ENCODE results near the gene KLHDC3.

Gene KLHDC3

GRCh38 chr6:43013843-43014433, at the start of gene KLHDC3, which contains the start of gene MEA1:
Gene KLHDC3, plus strand, starts transcription at chr6:43014249. Its CDS starts 2,944 bp downstream, at chr6:43017193.
Gene MEA1, minus strand, starts transcription at chr6:43013946. Its CDS starts 133 bp downstream, at chr6:43013813.
- DNase-seq: peak; percentile 99

- no peak for DNase-seq
These were observed 47.5 kb upstream of the KLHDC3 start for GRCh38 chr6:42966571-42966970.

- DNase-seq: no peak
These were observed 46.8 kb upstream of the KLHDC3 start for GRCh38 chr6:42967228-42967627.

GRCh38 chr6:42968126-42968701, 45.8 kb upstream of the KLHDC3 start:
- no peak for DNase-seq

- no peak for DNase-seq
These were observed 45.3 kb upstream of the KLHDC3 start for GRCh38 chr6:42968783-42969182.

GRCh38 chr6:42969431-42969830, 44.6 kb upstream of the KLHDC3 start:
- DNase-seq: no peak

- DNase-seq: no peak
These were observed 44.1 kb upstream of the KLHDC3 start for GRCh38 chr6:42969934-42970333.

- DNase-seq: peak; percentile 22
These were observed 43.0 kb upstream of the KLHDC3 start for GRCh38 chr6:42970871-42971612.

- no peak for DNase-seq
These were observed 42.2 kb upstream of the KLHDC3 start for GRCh38 chr6:42971746-42972327.

- DNase-seq: no peak
These were observed 40.1 kb upstream of the KLHDC3 start for GRCh38 chr6:42973926-42974325.

GRCh38 chr6:42974919-42975505, 39.0 kb upstream of the KLHDC3 start:
- no peak for DNase-seq

- peak; percentile 40 for DNase-seq
These were observed 35.6 kb upstream of the KLHDC3 start for GRCh38 chr6:42978487-42978838.

- peak; percentile 96 for DNase-seq
These were observed 35.1 kb upstream of the KLHDC3 start, which contains the start of gene PEX6 for GRCh38 chr6:42978839-42979522. Gene PEX6, minus strand, starts transcription at chr6:42979181. Its CDS starts 31 bp downstream, at chr6:42979150.

GRCh38 chr6:42979523-42980177, 34.4 kb upstream of the KLHDC3 start:
- no peak for DNase-seq

GRCh38 chr6:42981836-42982235, 32.2 kb upstream of the KLHDC3 start:
- DNase-seq: no peak

- peak; percentile 98 for DNase-seq
These were observed 29.8 kb upstream of the KLHDC3 start, which contains the start of gene PPP2R5D for GRCh38 chr6:42984001-42984923. Gene PPP2R5D, plus strand, starts transcription at chr6:42984570. Its CDS starts 108 bp downstream, at chr6:42984678.

- DNase-seq: peak; percentile 23
These were observed 29.0 kb upstream of the KLHDC3 start for GRCh38 chr6:42984924-42985475.

- DNase-seq: no peak
These were observed 26.3 kb upstream of the KLHDC3 start for GRCh38 chr6:42987533-42988451.

GRCh38 chr6:42988486-42989020, 25.5 kb upstream of the KLHDC3 start:
- DNase-seq: no peak

All from activated CD4-positive, alpha-beta T cell treated with anti-CD3 and anti-CD28 coated beads for 48 hours (primary cell).